Stimulated activated CD4-positive, alpha-beta T cell treated with anti-CD3 and anti-CD28 coated beads, Interleukin-15, amount 100 ng/mL, for 48 hours (primary cell): ENCODE measurements around the gene APOD.

Experiments
- DNase-seq, 2 donors: peaks; one replicate each; pipeline ENCODE4 v3.0.0-alpha.2; 2020; ENCODE audit warnings: low read depth in 2 of 2

The APOD gene

DNA sequence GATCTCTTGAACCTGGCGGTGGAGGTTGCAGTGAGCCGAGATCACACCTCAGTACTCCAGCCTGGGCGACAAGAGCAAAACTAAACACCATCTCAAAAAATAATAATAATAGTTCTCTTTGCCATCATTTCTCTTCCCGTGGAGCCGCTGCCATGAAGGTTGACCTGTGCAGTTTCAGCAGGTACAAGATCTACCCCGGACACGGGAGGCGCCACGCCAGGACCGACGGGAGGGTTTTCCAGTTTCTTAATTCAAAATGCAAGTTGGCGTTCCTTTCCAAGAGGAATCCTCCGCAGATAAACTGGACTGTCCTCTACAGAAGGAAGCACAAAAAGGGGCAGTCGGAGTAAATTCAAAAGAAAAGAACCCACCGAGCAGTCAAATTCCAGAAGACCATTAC lies 29.3 kb downstream of the APOD start:
- DNase-seq, result no peak

DNA sequence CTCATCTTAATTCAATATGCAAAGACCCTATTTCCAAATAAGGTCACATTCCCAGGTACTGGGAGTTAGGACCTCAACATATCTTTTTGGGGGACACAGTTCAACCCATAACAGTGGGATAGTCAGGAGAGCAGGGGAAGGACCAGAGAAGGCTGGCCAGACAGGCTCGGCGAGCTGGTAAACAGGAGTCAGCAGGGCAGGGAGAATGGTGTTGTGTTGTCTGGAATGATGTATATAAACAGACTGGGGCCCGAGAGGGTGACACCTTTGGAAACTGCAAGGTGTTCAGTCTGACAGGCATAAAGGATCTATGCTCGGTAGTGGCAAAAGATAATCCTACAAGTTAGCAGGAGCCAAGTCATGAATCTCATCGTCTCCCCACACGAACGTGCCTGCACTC lies 30.5 kb downstream of the APOD start:
- DNase-seq, result no peak

DNA sequence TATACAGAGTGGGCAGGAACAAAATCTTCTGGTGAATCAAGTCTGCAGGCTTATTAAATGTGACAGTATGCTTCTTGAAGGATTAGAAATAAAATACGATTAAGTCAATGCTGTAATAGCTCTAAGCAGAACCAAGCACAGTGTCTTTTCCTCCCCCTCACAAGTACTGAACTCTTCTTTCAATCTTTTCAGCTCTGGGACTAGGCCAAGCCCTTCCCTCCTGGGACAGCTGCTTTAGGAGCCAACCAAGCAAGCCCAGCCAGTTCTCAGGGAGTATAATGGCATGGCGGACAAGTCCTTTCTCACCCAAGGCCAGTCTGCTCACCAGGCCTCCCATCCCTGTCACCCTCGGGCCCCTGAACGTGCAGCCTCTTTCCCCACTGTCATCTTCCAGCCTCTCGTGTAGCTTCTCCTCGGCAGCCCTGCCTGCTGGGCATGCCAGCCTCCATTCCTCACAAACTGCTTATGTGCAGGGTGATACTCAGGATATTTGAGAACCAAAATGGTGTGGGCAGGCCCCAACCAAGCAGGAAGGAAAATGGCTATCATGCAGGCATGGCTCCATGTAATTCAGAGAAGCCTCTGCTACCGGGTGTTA lies 32.3 kb downstream of the APOD start:
- DNase-seq, result no peak

DNA sequence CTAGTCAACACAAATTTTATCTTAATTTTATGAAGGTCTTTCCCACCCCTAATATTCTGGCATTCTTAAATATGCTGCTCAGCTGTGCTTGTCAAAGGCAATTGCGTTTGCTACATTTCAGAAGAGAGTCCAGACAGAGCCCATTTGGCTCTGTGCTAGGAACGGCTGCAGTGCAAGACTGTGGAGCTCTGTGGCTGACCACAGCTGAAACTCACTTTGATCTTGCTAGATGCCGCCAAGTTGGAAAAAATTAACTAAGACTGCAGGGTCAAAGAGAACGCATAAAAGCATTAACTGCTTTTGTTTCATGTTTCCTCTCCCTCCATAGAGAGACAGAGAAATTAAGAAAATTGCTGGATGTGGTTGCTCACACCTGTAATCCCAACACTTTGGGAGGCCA lies 33.0 kb downstream of the APOD start:
- no peak for DNase-seq

DNA sequence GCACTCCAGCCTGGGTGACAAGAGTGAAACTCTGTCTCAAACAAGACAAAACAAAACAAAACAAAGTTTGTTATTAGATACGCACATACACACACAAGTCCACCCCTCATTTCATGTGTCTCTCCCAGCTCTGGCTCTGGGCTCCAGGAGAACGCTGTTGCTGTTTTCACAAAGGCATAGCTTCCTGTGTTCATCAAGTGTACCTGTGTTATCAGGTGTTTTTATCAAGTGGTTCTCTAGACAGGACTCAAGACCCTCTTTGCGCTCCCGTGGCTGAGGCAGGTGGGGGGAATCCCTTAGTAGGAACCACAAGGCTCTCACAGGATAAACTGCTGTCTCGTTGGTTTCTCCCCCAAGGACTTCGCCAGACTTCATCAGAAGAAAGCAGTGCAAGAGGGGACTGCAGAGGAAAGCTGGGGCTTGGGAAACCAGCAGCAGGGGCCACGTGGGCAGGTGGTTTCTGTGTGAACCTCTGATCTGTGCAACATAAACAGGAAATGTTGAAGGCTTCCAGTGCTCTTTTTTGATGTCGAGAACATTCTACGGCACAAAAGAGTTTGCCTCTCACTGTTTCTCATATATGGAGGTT lies 33.7 kb downstream of the APOD start:
- DNase-seq, result peak in 1 of 2 donors; percentile 52

DNA sequence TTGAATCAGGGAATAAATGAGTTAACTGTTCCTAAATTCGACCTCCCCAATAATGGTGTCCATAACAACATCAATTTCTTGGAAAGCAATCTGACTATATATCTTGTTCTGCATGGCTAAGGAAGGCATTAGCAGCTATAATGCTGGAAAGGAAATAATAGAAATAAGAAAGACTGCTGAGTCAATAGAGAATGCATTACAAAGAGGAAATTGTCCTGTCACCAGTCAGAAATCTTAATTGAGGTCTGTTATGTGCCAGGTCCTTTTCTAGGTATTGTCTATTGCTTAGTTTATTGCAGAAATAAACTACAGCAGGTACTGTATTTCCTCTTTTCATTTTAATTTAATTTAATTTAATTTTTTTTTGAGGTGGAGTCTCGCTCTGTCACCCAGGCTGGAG lies 34.8 kb downstream of the APOD start:
- no peak for DNase-seq

DNA sequence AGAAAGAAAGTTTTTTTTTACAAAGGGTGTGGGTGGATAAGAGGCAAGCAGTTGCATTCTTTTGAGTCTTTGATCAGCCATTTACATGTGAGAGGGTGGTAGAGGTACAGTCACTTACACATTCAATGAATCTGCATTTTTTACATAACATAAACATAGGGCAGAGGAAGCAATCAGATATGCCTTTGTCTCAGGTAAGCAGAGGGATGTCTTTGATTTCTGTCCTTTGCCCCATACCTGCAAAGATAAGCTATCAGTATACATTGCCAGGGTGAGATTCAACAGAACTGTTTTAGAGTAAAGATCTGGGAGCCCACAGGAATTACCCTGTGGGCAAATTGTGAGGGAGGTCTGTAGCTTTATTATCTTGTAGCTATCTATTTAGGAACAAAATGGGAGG lies 35.2 kb downstream of the APOD start:
- DNase-seq, result no peak

DNA sequence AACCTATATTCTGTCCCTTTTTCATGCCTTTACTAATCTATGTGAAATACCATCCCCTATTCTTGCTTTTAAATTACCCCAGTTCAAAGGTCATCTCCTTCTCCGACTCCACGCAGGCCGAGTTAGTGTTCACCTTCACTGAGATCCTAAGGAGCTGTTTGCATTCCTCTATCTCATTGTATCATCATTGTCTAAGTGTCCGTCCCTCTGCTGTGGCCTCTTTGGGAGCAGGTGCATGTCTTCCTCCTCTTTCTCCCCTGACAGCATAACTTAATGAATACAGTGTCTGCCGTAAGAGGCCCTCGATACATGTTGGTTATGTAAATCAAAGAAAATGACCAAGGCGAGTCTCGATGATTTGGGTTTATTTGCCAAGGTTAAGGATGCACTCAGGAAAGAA lies 35.7 kb downstream of the APOD start:
- no peak for DNase-seq

DNA sequence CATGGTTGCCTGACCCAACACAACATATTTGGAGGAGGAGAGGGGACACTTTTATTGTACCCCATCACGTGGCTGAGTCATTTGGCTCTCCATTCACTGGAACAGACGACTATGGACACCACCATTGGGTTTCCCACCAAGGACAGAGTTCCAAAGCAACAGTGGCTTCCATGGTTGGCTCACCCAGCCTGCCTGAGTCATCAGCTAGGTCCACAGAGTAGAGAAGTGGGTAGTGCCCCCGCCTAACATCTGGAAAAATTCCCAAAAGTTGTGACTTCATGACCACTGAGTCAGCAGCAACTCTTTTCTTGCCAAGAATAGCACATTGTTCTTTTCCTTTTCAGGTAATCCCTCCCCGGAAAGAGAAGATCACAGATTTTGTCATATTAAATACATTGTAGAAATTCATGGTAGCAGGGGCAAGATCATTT lies 37.6 kb downstream of the APOD start:
- DNase-seq, result no peak

DNA sequence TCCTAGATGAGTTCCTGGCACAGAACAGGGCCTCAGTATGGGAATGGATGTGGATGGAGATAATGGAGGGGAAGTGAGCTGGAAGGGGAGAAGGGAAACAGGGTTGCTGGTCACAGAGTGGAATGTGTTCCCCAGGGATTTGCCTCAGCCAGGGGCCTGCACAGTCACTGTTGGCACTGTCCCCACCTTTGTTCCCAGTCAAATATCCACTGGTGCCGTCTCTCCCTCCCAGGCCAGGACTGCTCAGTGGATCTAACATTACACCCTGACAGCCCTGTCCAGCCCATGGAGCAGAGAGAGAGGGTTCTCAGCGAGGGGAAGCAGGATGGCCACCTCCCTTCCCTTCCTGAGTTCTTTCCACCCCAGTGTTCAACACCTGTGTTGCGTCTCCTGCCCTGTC lies 39.1 kb downstream of the APOD start:
- no peak for DNase-seq

DNA sequence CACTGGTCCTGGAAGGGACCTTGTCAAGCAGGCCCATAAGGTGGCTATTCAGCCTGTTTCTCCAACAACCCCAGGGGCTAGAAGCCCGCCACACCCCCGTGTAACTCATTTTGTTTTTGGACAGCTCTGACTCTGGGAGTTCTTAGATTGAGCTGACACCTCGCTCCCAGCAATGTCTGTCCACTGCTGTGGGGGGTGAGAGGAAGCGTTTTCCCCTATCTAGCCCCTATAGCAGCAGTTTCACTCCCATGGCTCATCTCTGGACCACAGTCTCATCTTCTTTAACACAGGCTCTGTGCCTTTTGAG lies 39.6 kb downstream of the APOD start:
- no peak for DNase-seq

DNA sequence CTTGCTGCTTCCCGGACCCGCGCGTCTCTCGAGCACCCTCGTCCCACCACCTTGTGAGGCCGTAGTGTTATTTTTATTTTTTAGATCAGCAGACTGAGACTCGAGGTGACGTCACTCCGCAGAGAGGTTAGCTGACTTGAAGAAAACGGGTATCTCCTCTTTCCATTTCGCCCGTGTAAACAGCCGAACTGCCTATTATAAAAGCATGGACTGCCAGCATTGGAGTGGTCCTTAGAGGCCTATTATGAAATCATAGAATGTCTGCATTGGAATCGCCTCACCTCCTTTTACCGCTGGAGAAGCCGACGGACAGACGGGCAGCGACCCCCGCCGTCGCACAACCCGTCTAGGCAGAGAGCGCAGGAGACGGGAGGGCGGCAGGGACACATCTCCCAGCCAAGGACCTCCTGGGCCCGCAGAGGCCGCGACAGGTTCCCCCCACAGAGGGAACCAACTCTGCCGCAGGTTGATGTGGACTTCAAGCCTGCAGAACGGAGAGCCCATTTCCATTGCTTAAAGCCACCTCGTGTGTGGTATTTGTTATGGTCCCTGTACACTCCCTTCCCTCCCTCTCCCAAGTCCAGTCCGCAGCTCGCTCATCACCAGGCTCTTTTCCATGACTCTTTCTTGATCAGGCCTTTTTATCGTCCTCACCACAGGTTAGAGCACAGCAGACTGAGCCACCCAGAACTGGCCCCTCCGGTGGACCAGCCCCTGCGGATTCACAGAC lies 40.1 kb downstream of the APOD start:
- DNase-seq, result no peak

DNA sequence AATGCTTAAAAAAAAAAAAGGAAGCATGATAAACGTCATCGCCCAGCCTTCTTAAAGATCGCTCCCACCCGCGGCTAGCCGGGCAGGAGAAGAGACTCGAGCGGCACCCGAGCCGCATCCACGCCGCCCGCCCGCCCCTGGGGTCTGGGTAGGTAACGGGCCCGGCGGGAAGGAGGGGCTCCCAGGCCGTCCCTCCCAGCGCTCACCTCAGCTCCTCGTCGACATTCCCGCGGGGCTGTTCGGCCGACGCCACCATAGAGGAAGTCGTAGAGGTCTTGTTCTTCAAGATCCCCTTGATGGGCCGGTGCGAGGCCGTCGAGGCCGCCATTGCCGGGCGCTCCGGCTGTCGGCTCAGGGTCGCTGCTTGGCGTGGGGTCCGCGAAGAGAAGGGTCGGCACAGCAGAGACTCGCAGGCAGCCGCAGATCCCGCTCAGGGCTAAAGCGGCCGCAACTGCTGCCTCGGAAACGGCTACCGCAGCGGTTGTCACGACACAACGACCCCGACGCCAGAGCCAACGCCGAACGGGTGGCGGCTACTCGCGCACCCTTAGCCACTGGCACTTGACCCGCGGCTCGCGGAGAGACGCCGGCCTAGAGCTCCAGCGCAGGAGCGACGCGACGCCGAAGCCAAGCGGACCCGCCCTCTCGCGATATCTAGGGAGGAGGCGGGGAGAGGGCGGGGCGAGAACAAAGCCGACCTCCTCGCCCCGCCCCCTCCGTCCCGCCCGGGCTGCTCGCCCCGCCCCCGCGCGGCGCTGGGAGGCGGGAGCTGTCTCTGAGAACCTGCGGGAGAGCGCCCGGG lies 40.8 kb downstream of the APOD start, which contains the start of gene PPP1R2:
PPP1R2 (minus strand) TSS at position 628 of the 802 bp plus-strand sequence; CDS start at position 328, 300 bp downstream.
- peak; percentile 88 for DNase-seq

DNA sequence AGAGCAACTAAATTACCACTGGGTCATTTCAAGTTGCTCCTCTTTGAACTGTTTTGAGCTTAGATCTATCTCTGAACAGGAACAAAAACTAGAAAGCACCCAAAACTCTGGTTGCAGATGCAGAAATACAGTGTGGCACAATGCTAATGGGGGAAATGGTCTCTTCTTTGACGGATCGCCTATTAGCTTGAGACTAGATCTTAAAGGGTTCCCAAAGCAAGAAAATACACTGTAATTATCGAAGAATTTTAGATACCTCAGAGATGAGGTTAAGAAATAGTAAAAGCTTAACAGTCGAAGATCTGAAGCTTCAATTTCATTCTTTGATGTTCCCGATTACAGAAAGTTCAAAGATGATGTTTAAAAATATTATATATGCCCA lies 41.4 kb downstream of the APOD start:
- DNase-seq, result no peak

DNA sequence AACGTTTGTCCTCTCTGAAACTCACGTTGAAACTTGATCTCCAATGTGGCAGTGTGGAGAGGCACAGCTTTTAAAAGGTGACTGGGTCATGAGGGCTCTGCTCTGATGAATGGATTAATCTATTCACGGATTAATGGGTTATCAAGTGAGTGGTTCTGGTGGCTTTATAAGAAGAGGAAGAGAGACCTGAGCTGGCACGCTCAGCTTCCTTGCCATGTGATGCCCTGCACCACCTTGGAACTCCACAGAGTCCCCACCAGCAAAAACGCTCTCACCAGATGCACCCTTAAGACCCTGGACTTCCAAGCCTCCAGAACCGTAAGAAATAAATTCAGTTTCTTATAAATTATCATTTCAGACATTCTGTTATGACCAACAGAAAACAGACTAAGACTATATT lies 43.2 kb downstream of the APOD start:
- no peak for DNase-seq

DNA sequence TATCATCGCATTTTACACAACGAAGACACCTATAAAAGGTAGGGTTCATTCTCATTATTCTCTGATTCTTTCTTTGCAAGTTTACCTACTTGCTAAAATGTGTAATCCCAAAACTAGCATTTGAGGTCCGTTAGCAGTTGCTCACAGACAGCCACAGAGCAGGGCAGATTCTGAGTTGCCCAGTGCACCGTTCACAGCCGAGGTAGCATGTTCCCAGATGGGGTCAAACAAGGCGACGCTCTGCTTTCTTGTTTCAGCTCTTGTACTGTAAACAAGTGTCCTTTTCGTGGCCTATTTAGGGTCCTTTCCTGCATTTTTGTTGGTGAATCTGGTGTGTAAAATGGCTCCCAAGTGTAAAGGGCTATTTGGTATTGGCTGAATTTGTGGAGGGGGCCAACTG lies 43.7 kb downstream of the APOD start:
- peak in 1 of 2 donors; percentile 31 for DNase-seq

DNA sequence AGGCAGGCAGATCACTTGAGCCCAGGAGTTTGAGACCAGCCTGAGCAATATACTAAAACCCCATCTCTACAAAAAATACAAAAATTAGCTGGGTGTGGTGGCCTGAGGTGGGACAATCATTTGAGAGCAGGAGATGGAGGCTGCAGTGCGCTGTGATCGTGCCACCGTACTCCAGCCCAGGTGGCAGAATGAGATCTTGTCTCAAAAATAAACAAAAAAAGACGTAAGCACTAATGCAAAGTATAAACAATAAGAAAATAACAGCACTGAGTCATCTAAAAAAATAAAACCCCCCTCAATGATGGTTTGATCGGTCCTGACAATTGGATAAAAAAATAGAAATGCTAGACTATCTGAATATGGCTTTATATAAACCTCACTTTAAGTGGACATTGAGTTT lies 44.3 kb downstream of the APOD start:
- no peak for DNase-seq

DNA sequence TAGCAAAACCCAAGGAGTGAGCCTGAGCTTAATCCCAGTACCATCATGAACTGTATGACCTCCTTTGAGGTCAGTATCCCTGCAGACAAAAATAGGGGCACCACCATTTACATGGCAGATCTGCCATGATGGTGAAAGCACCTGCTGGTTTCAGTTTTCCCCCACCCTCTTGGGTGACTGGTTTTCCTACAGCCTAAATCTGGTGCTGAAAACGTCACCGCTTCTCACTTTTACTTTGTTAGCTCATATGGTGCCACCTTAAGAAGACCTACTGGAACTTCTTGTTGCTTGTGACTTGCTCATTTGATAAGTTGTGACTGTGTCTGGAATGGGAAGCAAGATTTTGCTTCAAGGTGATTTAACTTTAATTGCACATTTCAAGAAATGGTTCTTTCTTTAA lies 45.7 kb downstream of the APOD start:
- peak; percentile 47 to 50 for DNase-seq

DNA sequence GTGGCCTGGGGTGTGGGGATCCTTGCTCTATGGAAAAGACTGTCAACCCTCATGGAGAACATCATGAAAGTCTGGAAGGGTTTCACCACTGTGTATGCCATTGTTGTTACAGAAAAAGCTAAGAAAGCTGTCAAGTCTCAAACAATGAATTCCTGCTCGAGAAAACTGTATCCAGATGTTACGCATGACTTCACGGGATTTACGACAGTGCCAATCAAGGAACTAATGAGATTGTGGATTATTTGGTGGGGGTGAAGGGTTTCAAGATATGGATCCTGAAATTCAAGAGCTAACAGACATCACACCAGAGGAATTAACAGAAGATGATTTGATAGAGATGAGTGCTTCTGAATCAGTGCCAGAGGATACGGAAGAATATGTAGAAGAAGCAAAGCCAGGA lies 48.4 kb downstream of the APOD start:
- DNase-seq, result no peak

DNA sequence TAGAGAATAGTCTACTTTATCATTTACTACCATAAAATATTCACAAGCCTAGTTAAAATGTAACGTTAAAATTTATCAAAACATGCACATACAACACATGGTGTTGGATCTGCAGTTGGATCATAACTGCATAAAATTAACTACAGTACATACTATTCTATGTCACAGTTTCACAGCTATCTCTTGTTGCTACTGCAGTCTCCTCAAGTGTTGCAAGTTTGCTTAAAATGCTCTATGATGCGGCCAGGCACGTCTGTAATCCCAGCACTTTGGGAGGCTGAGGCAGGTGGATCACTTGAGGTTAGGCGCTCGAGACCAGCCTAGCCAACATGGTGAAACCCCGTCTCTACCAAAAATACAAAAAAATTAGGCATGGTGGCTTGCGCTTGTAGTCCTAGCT lies 50.9 kb downstream of the APOD start:
- no peak for DNase-seq

DNA sequence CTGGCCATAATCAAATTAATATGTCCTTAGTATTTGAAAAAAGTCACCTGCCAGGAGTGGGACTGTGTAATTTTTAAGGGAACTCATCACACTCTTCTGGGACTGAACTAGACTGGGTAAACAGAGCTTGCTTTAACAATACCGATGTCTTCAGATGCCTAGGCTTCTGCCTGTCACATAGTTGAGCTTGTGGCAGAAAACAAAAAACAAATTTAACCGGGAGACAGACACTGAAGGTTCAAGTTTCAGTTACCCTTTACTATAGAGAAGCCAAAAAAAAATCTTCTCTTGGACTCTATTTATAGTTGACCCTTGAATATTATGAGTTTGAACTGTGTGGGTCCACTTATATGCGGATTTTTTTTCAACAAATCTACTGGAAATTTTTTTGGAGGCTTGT lies 51.4 kb downstream of the APOD start:
- DNase-seq, result no peak

DNA sequence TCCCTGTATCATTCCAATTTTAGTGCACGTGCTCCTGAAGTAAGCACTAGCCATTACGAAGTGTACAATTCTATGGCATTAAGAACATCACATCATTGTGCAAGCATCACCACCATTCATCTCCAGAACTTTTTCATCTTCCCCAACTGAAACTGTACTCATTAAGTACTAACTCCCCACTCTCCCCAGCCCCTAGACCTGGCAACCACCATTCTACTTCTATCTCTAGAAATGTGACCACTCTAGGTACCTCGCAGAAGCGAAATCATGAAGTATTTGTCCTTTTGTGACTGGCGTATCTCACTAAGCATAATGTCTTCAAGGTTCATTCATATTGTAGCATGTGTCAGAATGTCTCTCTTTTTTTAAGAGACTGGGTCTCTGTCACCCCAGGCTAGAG lies 52.1 kb downstream of the APOD start:
- no peak for DNase-seq

DNA sequence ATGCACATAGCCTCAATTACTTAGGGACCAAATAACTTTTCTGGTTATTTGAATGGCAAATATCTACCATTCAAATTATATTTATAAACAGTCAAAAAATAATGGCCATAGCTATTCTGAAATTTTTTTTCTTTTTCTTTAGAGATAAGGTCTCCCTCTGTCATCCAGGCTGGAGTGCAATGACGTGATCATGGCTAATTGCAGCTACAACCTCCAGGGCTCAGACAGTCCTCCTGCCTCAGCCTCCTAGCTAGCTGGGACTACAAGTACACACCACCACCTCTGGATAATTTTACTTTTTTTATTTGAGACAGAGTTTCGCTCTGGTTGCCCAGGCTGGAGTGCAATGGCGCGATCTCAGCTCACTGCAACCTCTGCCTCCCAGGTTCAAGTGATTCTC lies 57.2 kb downstream of the APOD start:
- no peak for DNase-seq
